H54 (cell line): ENCODE results near the gene FHIP1B.

Experiments
- DNase-seq: peaks from one replicate; pipeline ENCODE4 v3.0.0; 2011; ENCODE audit warnings: low spot score, mixed read lengths; ENCODE audit not compliant: insufficient read length
- FAIRE-seq: peaks from 3 replicates; lab custom pipeline; 2011; peaks lifted over from hg19 to GRCh38; lab: Jason Lieb, UNC
- POLR2A ChIP-seq: IDR thresholded peaks from 2 replicates; pipeline ENCODE4 v1.6.1; 2011; ENCODE audit warnings: low read depth, mild to moderate bottlenecking, low read length

The FHIP1B gene

GRCh38 chr11:6203327-6203726 is 31.1 kb downstream of the FHIP1B start:
- no peak for TF ChIP-seq POLR2A
- FAIRE-seq (no peak), DNase-seq (no peak)

DNA sequence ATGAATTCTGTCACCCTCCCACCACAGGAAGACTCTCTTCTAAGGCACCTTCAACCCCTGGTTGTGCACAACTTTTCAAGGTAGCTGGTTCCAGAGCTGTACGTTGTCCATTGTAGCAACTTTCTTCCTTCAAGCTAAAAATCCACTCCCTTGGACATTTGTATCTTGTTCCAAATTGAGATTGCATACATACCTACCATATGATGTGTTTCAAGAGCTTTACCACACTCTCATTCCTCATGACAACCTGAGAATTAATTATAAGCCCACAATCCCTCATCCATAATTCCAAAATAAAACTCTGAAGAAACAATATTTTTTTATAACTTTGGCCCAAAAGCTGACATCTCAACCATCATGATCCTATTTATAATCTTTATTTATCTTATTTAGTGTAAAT is 32.4 kb downstream of the FHIP1B start:
- DNase-seq (no peak), FAIRE-seq (no peak)
- TF ChIP-seq POLR2A: no peak

DNA sequence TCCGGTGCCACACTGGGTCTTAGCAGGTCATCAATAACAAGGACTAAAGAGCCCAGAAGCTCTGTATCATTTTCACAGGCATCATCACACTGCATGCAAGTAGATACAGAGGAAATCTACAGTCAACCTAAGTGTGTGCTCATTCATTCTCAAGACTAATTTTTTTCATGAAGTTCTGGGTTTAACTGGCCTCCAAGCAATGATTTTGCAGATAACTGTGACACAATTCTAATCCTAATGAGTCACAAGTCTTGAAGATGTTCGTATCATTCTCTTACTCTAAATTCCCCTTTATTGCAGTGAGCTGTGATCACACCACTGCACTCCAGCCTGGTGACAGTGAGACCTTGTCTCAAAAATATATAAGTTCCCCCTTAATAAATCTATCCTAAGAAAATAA is 33.0 kb downstream of the FHIP1B start:
- no peak for FAIRE-seq
- TF ChIP-seq POLR2A: no peak
- DNase-seq: no peak

GRCh38 chr11:6200975-6201374 is 33.5 kb downstream of the FHIP1B start:
- DNase-seq: no peak
- no peak for TF ChIP-seq POLR2A
- FAIRE-seq: no peak

GRCh38 chr11:6199174-6199810 is 35.1 kb downstream of the FHIP1B start, which contains the start of gene OR52W1:
OR52W1 (plus strand) TSS chr11:6199224; CDS start chr11:6199224, 0 bp downstream.
- no peak for DNase-seq
- FAIRE-seq: no peak
- TF ChIP-seq POLR2A: no peak

- TF ChIP-seq POLR2A: no peak
- no peak for DNase-seq
- no peak for FAIRE-seq
Measured at GRCh38 chr11:6197466-6198200, 36.8 kb downstream of the FHIP1B start.

DNA sequence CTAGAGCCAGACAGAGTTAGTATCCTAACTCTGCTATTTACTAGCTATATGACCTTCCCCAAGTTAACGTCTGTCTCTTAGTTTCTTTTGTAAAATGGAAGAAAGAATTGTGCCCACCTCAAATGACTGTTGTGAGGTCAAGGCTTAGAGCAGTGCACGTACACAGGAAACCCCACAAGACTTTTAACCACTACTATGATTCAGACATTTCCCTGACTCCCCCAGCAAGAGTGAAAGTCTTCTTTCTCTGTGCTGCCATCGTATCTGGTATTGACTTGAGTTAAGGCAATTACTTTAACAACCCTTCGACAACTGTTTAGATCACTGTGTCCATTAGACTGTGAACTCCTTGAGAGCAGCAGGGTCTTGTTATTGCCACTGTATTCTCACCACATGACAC is 38.0 kb downstream of the FHIP1B start:
- DNase-seq (no peak), FAIRE-seq (no peak)
- no peak for TF ChIP-seq POLR2A

GRCh38 chr11:6194065-6194581 is 40.3 kb downstream of the FHIP1B start:
- no peak for TF ChIP-seq POLR2A
- FAIRE-seq: no peak
- DNase-seq: no peak

- FAIRE-seq (no peak), DNase-seq (no peak)
- TF ChIP-seq POLR2A: no peak
Measured at GRCh38 chr11:6191742-6192141, 42.7 kb downstream of the FHIP1B start.

- FAIRE-seq (no peak), DNase-seq (no peak)
- no peak for TF ChIP-seq POLR2A
Measured at GRCh38 chr11:6175440-6175839, 59.0 kb downstream of the FHIP1B start.

- no peak for FAIRE-seq
- no peak for TF ChIP-seq POLR2A
Measured at GRCh38 chr11:6170226-6170625, 64.2 kb downstream of the FHIP1B start, which contains the start of gene OR52B2. OR52B2 (minus strand) TSS chr11:6170326; CDS start chr11:6170326, 0 bp downstream.

More at GRCh38 chr11:6170226-6170625, 64.2 kb downstream of the FHIP1B start, which contains the start of gene OR52B2:
- no peak for DNase-seq
